H1 (cell line): Measurements from ENCODE around the gene MLLT6. TPM values are rescaled to one million over a fixed set of nuclear protein-coding genes. Genes with fewer than 3 reads are reported as not detected.
A peak's percentile ranks its signal among the peaks of the same experiment; 100 is the strongest.

ENCODE experiments used
- CTCF ChIA-PET: fragments of 300-600 bp; sonication (Branson Sonifier 250); formaldehyde crosslinking; loops from one replicate; lab custom pipeline; 2021; ENCODE audit not compliant: partially characterized antibody; lab: Charles Lee
- POLR2A ChIA-PET: fragments of 300-600 bp; sonication (Branson Sonifier 250); formaldehyde crosslinking; loops from one replicate; lab custom pipeline; 2021; ENCODE audit warnings: inconsistent platforms; ENCODE audit not compliant: partially characterized antibody; lab: Charles Lee
- DNase-seq, 2 experiments: peaks; one replicate each; pipeline versions ENCODE4 v3.0.0 to v3.0.0-alpha.2; 2010 to 2022; ENCODE audit warnings: low spot score in 2 of 2, low read depth in 1 of 2, mixed read lengths in 1 of 2
- FAIRE-seq: peaks from 2 replicates; lab custom pipeline; 2011; peaks lifted over from hg19 to GRCh38; lab: Jason Lieb, UNC
- H2AFZ ChIP-seq: 2 replicates; pipeline ENCODE4 v1.8.1; 2012; ENCODE audit warnings: low read length, inconsistent platforms
- H2AK5ac ChIP-seq: 2 replicates; pipeline ENCODE4 v1.6.1; 2013; ENCODE audit warnings: low read depth, low read length
- H2BK120ac ChIP-seq: replicated peaks from 2 replicates; pipeline ENCODE3; 2013; ENCODE audit warnings: low read depth, low read length, inconsistent platforms
- H2BK12ac ChIP-seq: 2 replicates; pipeline ENCODE4 v1.6.1; 2013; ENCODE audit warnings: low read depth, low read length
- H2BK15ac ChIP-seq: 2 replicates; pipeline ENCODE4 v1.6.1; 2013; ENCODE audit warnings: low read length
- H2BK20ac ChIP-seq: 2 replicates; pipeline ENCODE4 v1.6.1; 2013; ENCODE audit warnings: low read length
- H2BK5ac ChIP-seq: 2 replicates; pipeline ENCODE4 v1.6.1; 2013; ENCODE audit warnings: low read depth, low read length
- H3K14ac ChIP-seq: 2 replicates; pipeline ENCODE4 v1.6.1; 2013; ENCODE audit warnings: inconsistent platforms; ENCODE audit not compliant: insufficient read length
- H3K18ac ChIP-seq: 2 replicates; pipeline ENCODE4 v1.6.1; 2013; ENCODE audit warnings: low read length; ENCODE audit errors: extremely low read depth
- H3K23ac ChIP-seq: 2 replicates; pipeline ENCODE4 v1.6.1; 2013; ENCODE audit warnings: inconsistent platforms; ENCODE audit not compliant: insufficient read length
- H3K23me2 ChIP-seq: 2 replicates; pipeline ENCODE4 v1.6.1; 2013; ENCODE audit warnings: low read depth, low read length
- H3K27ac ChIP-seq: 2 replicates; pipeline ENCODE4 v1.6.1; 2011; ENCODE audit warnings: low read depth, low read length, inconsistent platforms
- H3K27me3 ChIP-seq, 4 experiments: replicated peaks in 1 of 4; 1 replicate in 1 of 4; 2 replicates in 3 of 4; pipeline versions ENCODE4 v1.6.1 to v1.8.1; 2011 to 2013; ENCODE audit warnings: low read length in 3 of 4, mild to moderate bottlenecking in 3 of 4, inconsistent platforms in 2 of 4, mixed read lengths in 2 of 4, moderate library complexity in 1 of 4; ENCODE audit not compliant: control insufficient read depth in 3 of 4, insufficient read depth in 3 of 4; ENCODE audit errors: extremely low read depth in 1 of 4
- H3K36me3 ChIP-seq, 4 experiments: 2 replicates each; pipeline versions ENCODE4 v1.6.1 to v1.8.1; 2011 to 2013; ENCODE audit warnings: mild to moderate bottlenecking in 4 of 4, low read length in 3 of 4, moderate library complexity in 2 of 4, control low read depth in 1 of 4, inconsistent platforms in 1 of 4; ENCODE audit not compliant: insufficient read depth in 4 of 4, control insufficient read depth in 2 of 4
- H3K4ac ChIP-seq: replicated peaks from 2 replicates; pipeline ENCODE3; 2013; ENCODE audit warnings: low read length, low read depth, mixed read lengths, inconsistent platforms; ENCODE audit not compliant: insufficient read length
- H3K4me1 ChIP-seq, 4 experiments: replicated peaks in 1 of 4; 1 replicate in 1 of 4; 2 replicates in 3 of 4; pipeline versions ENCODE4 v1.6.1 to v1.8.1; 2011 to 2013; ENCODE audit warnings: low read length in 3 of 4, inconsistent platforms in 2 of 4, mixed read lengths in 1 of 4; ENCODE audit not compliant: insufficient read depth in 4 of 4, control insufficient read depth in 3 of 4
- H3K4me2 ChIP-seq, 2 experiments: 2 replicates each; pipeline versions ENCODE4 v1.6.1 to v1.8.1; 2011 to 2013; ENCODE audit warnings: low read depth in 2 of 2, low read length in 2 of 2, control low read depth in 1 of 2, inconsistent platforms in 1 of 2, mild to moderate bottlenecking in 1 of 2; ENCODE audit not compliant: insufficient read depth in 1 of 2
- H3K4me3 ChIP-seq, 4 experiments: fragments of 200-600, 300-600 bp in 1 of 4; sonication (generic), shearing (Covaris generic), sonication (Bioruptor Twin) in 1 of 4; 2 replicates each; pipeline versions ENCODE4 v1.5.1 to v1.8.1; 2011 to 2016; ENCODE audit warnings: low read length in 4 of 4, low read depth in 3 of 4, control low read depth in 2 of 4, inconsistent platforms in 2 of 4, mild to moderate bottlenecking in 2 of 4, mixed read lengths in 1 of 4, moderate library complexity in 1 of 4; ENCODE audit not compliant: insufficient read depth in 2 of 4; ENCODE audit errors: extremely low read depth in 1 of 4
- H3K56ac ChIP-seq: replicated peaks from 2 replicates; pipeline ENCODE3; 2013; ENCODE audit warnings: low read depth, mild to moderate bottlenecking, mixed read lengths, low read length, inconsistent platforms; ENCODE audit not compliant: insufficient read length
- H3K79me1 ChIP-seq: 2 replicates; pipeline ENCODE4 v1.6.1; 2013; ENCODE audit warnings: low read depth, low read length, control low read depth
- H3K79me2 ChIP-seq, 2 experiments: 2 replicates each; pipeline versions ENCODE4 v1.6.1 to v1.8.1; 2012 to 2013; ENCODE audit warnings: low read length in 2 of 2, mild to moderate bottlenecking in 2 of 2, inconsistent platforms in 1 of 2; ENCODE audit not compliant: insufficient read depth in 2 of 2, control insufficient read depth in 1 of 2
- H3K9ac ChIP-seq, 4 experiments: replicated peaks in 1 of 4; 1 replicate in 1 of 4; 2 replicates in 3 of 4; pipeline versions ENCODE4 v1.6.1 to v1.8.1; 2011 to 2013; ENCODE audit warnings: low read depth in 3 of 4, low read length in 3 of 4, control low read depth in 2 of 4, mild to moderate bottlenecking in 2 of 4, moderate library complexity in 2 of 4, inconsistent platforms in 1 of 4; ENCODE audit errors: extremely low read depth in 1 of 4
- H3K9me3 ChIP-seq, 2 experiments: 2 replicates each; pipeline versions ENCODE4 v1.6.1 to v1.8.1; 2012 to 2013; ENCODE audit warnings: mild to moderate bottlenecking in 2 of 2, moderate library complexity in 2 of 2, control low read depth in 1 of 2, inconsistent platforms in 1 of 2, low read depth in 1 of 2, low read length in 1 of 2, mixed read lengths in 1 of 2; ENCODE audit not compliant: insufficient read depth in 2 of 2
- H4K20me1 ChIP-seq, 2 experiments: replicated peaks in 1 of 2; 2 replicates each; pipeline versions ENCODE3 to v1.8.1; 2011 to 2013; ENCODE audit warnings: inconsistent platforms in 2 of 2, low read length in 2 of 2, mild to moderate bottlenecking in 1 of 2; ENCODE audit not compliant: insufficient read depth in 2 of 2, control insufficient read depth in 1 of 2
- H4K5ac ChIP-seq: 2 replicates; pipeline ENCODE4 v1.6.1; 2013; ENCODE audit warnings: low read length, low read depth, mixed read lengths, inconsistent platforms; ENCODE audit not compliant: insufficient read length
- H4K8ac ChIP-seq: 2 replicates; pipeline ENCODE4 v1.8.0; 2013; ENCODE audit warnings: mild to moderate bottlenecking, moderate library complexity, low read length, inconsistent platforms; ENCODE audit not compliant: insufficient read depth; ENCODE audit errors: extremely low read depth
- H4K91ac ChIP-seq: replicated peaks from 2 replicates; pipeline ENCODE3; 2013; ENCODE audit warnings: low read length, mixed read lengths, inconsistent platforms; ENCODE audit not compliant: insufficient read length
- E2F6 ChIP-seq: IDR thresholded peaks from 2 replicates; pipeline ENCODE4 v1.6.1; 2012; ENCODE audit warnings: inconsistent platforms
- EGR1 ChIP-seq: IDR thresholded peaks from 2 replicates; pipeline ENCODE4 v1.6.1; 2011; ENCODE audit warnings: low read depth, low read length, borderline replicate concordance
- HDAC2 ChIP-seq, 2 experiments: fragments of 300-600 bp in 1 of 2; sonication (generic) in 1 of 2; IDR thresholded peaks; 2 replicates each; pipeline ENCODE4 v1.6.1; 2011 to 2012; ENCODE audit warnings: low read depth in 2 of 2, low read length in 2 of 2, mild to moderate bottlenecking in 2 of 2, moderate library complexity in 2 of 2, borderline replicate concordance in 1 of 2, inconsistent platforms in 1 of 2
- HDAC6 ChIP-seq: IDR thresholded peaks from one replicate; pipeline ENCODE4 v1.7.1; 2012; ENCODE audit warnings: low read depth, mild to moderate bottlenecking, inconsistent platforms, low read length, moderate library complexity
- KDM4A ChIP-seq: IDR thresholded peaks from one replicate; pipeline ENCODE4 v1.7.1; 2012; ENCODE audit warnings: low read depth, mild to moderate bottlenecking, moderate library complexity, low read length, inconsistent platforms; ENCODE audit not compliant: severe bottlenecking
- MAFK ChIP-seq: IDR thresholded peaks from 2 replicates; pipeline ENCODE4 v1.6.1; 2012; ENCODE audit warnings: low read depth, mild to moderate bottlenecking, improper control_type of control experiment, low read length
- SAP30 ChIP-seq: fragments of 300-600 bp; sonication (generic); IDR thresholded peaks from 2 replicates; pipeline ENCODE4 v1.7.1; 2012; ENCODE audit warnings: low read length, moderate library complexity, mild to moderate bottlenecking, inconsistent platforms; ENCODE audit not compliant: insufficient read depth, insufficient replicate concordance
- SP4 ChIP-seq: IDR thresholded peaks from 2 replicates; pipeline ENCODE4 v1.6.1; 2012; ENCODE audit warnings: low read length, inconsistent platforms
- SUZ12 ChIP-seq: fragments of 200-600 bp; sonication (generic); IDR thresholded peaks from 2 replicates; pipeline ENCODE4 v1.6.1; 2012; ENCODE audit warnings: mild to moderate bottlenecking, inconsistent platforms, low read length, moderate library complexity, mixed read lengths
- YY1 ChIP-seq: IDR thresholded peaks from 2 replicates; pipeline ENCODE4 v1.6.1; 2011; ENCODE audit warnings: low read depth, mild to moderate bottlenecking, low read length
- ZNF274 ChIP-seq: IDR thresholded peaks from 2 replicates; pipeline ENCODE4 v1.7.0; 2012; ENCODE audit warnings: low read length, borderline replicate concordance; ENCODE audit errors: extremely low read depth
- WGBS, 2 experiments: shearing (Covaris generic) in 1 of 2; methylation state at CpG; one replicate each; pipeline versions ENCODE4 v1.1.6 to v1.1.7; 2013 to 2015; ENCODE audit warnings: low lambda C conversion rate in 2 of 2, mixed read lengths in 2 of 2, inconsistent platforms in 1 of 2, low coverage in 1 of 2, missing lambda C conversion rate in 1 of 2; ENCODE audit not compliant: insufficient replicate concordance in 2 of 2, insufficient coverage in 1 of 2, insufficient read length in 1 of 2; ENCODE audit errors: extremely low coverage in 1 of 2, missing lambda C conversion rate in 1 of 2; 5-methylcytosine and 5-hydroxymethylcytosine counted together
- polyA plus RNA-seq, 7 experiments: library from polyadenylated mRNA; depleted of rRNA in 3 of 7; stranded (reverse) in 5 of 7; unstranded in 2 of 7; fragments of >200 nt in 5 of 7; fragments of 200-250 nt in 2 of 7; gene quantifications; 1 replicate in 5 of 7; 2 replicates in 1 of 7; 4 replicates in 1 of 7; pipeline versions ENCODE4 v1.2.1 to v1.2.3, GENCODE V29; 2011 to 2013; ENCODE audit warnings: missing spikeins in 2 of 7, mixed read lengths in 2 of 7
- total RNA-seq: library from RNA; stranded (reverse); fragmentation: NEBNext Ultra II Directional; extraction: Animal tissue kit (Norgen Biotek cat#: 25700); gene quantifications from 2 replicates; pipeline ENCODE4 v1.2.1, GENCODE V29; 2021

The MLLT6 gene
- total and polyA plus RNA-seq, 2 of the 8 experiments (the other 6 are each of a cell fraction or from before 2014, with no cell fraction given): 6.5 to 8.0 TPM

- H3K4me1 ChIP-seq: peaks cover 4 to 41% (median 20%) of the 10 kb centered on the region in 4 experiments
- CTCF ChIA-PET: interaction anchor here (0.5 to 29.5 kb wide), 7 partner anchors 10 to 114 kb away, joined by 3 to 795 read pairs (median 6); partner anchors contain the start of gene SRCIN1
- TF ChIP-seq SUZ12: peak; percentile 80; the same call in 1 of the 2 replicates
- TF ChIP-seq KDM4A: peak; percentile 18
- no peak for TF ChIP-seq SP4
- no peak for TF ChIP-seq EGR1
- TF ChIP-seq YY1: no peak
- no peak for TF ChIP-seq E2F6
- TF ChIP-seq HDAC6: no peak
- no peak for TF ChIP-seq HDAC2 (IDR thresholded peaks at IDR 0.05; ENCODE audit: borderline replicate concordance in 1 of 2, low read depth in 2 of 2, low read length in 2 of 2)
- TF ChIP-seq MAFK: no peak
- TF ChIP-seq ZNF274: no peak
- no peak for TF ChIP-seq SAP30
Observed at GRCh38 chr17:38674014-38674748, 30.9 kb upstream of the MLLT6 start.

More at GRCh38 chr17:38674014-38674748, 30.9 kb upstream of the MLLT6 start:
- Histone ChIP-seq H3K4ac (no peak overlapping the region), H4K91ac (peak overlapping the region; percentile 31), H3K56ac (no peak overlapping the region), H3K27ac (no peak overlapping the region), H4K5ac (no peak overlapping the region), H2BK20ac (no peak overlapping the region), H3K9me3 (no peaks in the 10 kb centered on the region), H3K23ac (no peak overlapping the region), H2BK5ac (no peak overlapping the region), H3K36me3 (no peaks in the 10 kb centered on the region; a peak in 1 of 8 replicates), H4K8ac (peak overlapping the region; percentile 60), H2BK15ac (no peak overlapping the region), H3K4me3 (peak overlapping the region; percentile 45 to 71 (median 48)), H3K4me2 (peak overlapping the region; percentile 86 to 94), H2AFZ (no peak overlapping the region), H3K79me2 (no peaks in the 10 kb centered on the region), H2BK120ac (no peak overlapping the region), H2BK12ac (no peak overlapping the region), H3K18ac (no peak overlapping the region; the same call in 1 of the 2 replicates), H3K79me1 (no peaks in the 10 kb centered on the region), H4K20me1 (peaks cover 0 to 7% of the 10 kb centered on the region in 2 experiments), H3K27me3 (peaks cover 41 to 77% (median 73%) of the 10 kb centered on the region in 4 experiments), H2AK5ac (no peak overlapping the region), H3K14ac (no peak overlapping the region), H3K9ac (peak overlapping the region in 1 of 4 experiments; percentile 44; a peak in 1 of 7 replicates), H3K23me2 (peaks cover 11% of the 10 kb centered on the region)
- DNase-seq (peak in 1 of 2 experiments; percentile 69), FAIRE-seq (no peak)
- POLR2A ChIA-PET: interaction anchor here (2.3 kb wide), 1 partner anchor 32 kb away, joined by 5 read pairs; no protein-coding TSS in a partner anchor
- WGBS, 2 experiments: 3% methylated on average over 47 of the region's 85 CpGs; no CpG with 5 or more reads in 1 of the 2 experiments
